Natural killer cell (primary cell): Measurements from ENCODE around the gene DHCR24. TPM values are rescaled to one million over a fixed set of nuclear protein-coding genes. Genes with fewer than 3 reads are reported as not detected.
A peak's percentile ranks its signal among the peaks of the same experiment; 100 is the strongest.

ENCODE experiments used
- ATAC-seq, 3 donors: fragments of 150-1000 bp in 2 of 3; fragments of 200-7000 bp in 1 of 3; cut with Tn5 transposase; 1 replicate in 1 of 3; 2 replicates in 2 of 3; pipeline ENCODE4 v1.10.0; 2021; ENCODE audit warnings: mild to moderate bottlenecking in 2 of 3, moderate library complexity in 2 of 3
- DNase-seq, 2 donors: peaks; one replicate each; pipeline versions ENCODE4 v3.0.0 to v3.0.0-alpha.2; 2013 to 2021; ENCODE audit warnings: mixed read lengths in 1 of 2
- H3K27ac ChIP-seq: one replicate; pipeline ENCODE4 v1.5.1; 2013; ENCODE audit warnings: mild to moderate bottlenecking, low read length
- H3K27me3 ChIP-seq: one replicate; pipeline ENCODE4 v1.6.1; 2013; ENCODE audit warnings: low read length; ENCODE audit not compliant: control insufficient read depth, insufficient read depth
- H3K36me3 ChIP-seq: one replicate; pipeline ENCODE4 v1.6.1; 2013; ENCODE audit warnings: low read length; ENCODE audit not compliant: control insufficient read depth, insufficient read depth
- H3K4me1 ChIP-seq: one replicate; pipeline ENCODE4 v1.6.1; 2013; ENCODE audit warnings: low read length; ENCODE audit not compliant: control insufficient read depth, insufficient read depth
- H3K4me3 ChIP-seq: one replicate; pipeline ENCODE4 v1.5.1; 2013; ENCODE audit warnings: low read length
- H3K9me3 ChIP-seq: one replicate; pipeline ENCODE4 v1.6.1; 2013; ENCODE audit warnings: low read length; ENCODE audit not compliant: control insufficient read depth, insufficient read depth
- H3K27ac Mint-ChIP-seq, 2 donors: one replicate each; pipeline ENCODE4 v1.8.0; 2022; ENCODE audit warnings: mild to moderate bottlenecking in 2 of 2, mixed read lengths in 2 of 2, moderate library complexity in 1 of 2
- H3K27me3 Mint-ChIP-seq, 2 donors: one replicate each; pipeline ENCODE4 v1.8.0; 2022; ENCODE audit warnings: low read depth in 2 of 2, mixed read lengths in 2 of 2
- H3K36me3 Mint-ChIP-seq: one replicate; pipeline ENCODE4 v1.8.0; 2022; ENCODE audit warnings: mixed read lengths
- H3K4me1 Mint-ChIP-seq, 2 donors: one replicate each; pipeline ENCODE4 v1.8.0; 2022; ENCODE audit warnings: mixed read lengths in 2 of 2
- H3K4me3 Mint-ChIP-seq: one replicate; pipeline ENCODE4 v1.8.0; 2022; ENCODE audit warnings: mild to moderate bottlenecking, moderate library complexity, mixed read lengths
- H3K9me3 Mint-ChIP-seq, 2 donors: one replicate each; pipeline ENCODE4 v1.8.0; 2022; ENCODE audit warnings: mixed read lengths in 2 of 2
- CTCF ChIP-seq: fragments of 200-600 bp; IDR thresholded peaks from one replicate; pipeline ENCODE4 v1.8.0; 2022; ENCODE audit warnings: antibody characterized with exemption
- WGBS: methylation state at CpG from one replicate; pipeline ENCODE4 v1.1.7; 2013; ENCODE audit warnings: missing lambda C conversion rate; ENCODE audit not compliant: insufficient coverage; 5-methylcytosine and 5-hydroxymethylcytosine counted together
- intact Hi-C: fragments of 100-400 bp; cut with micrococcal nuclease; formaldehyde crosslinking; loops from one replicate; pipeline ENCODE4 v1.14.2; 2022
- total RNA-seq, 4 donors: library from RNA; stranded (reverse); fragments of 120-200 nt in 1 of 4; gene quantifications; one replicate each; pipeline versions ENCODE4 v1.2.3 to v1.2.4, GENCODE V29; 2013 to 2022

DHCR24 gene
- total RNA-seq, 3 donors from 2014 or later (not counting 1 experiment from before 2014, with no cell fraction given), result 8.7 to 17.2 (median 10.4) TPM

GRCh38 chr1:54904476-54905048 lies 17.6 kb upstream of the DHCR24 start:
- Mint-ChIP-seq H3K27ac (no peak overlapping the region), H3K9me3 (no peaks in the 10 kb centered on the region), H3K4me3 (no peak overlapping the region), H3K36me3 (no peaks in the 10 kb centered on the region), H3K27me3 (peaks cover 9 to 15% of the 10 kb centered on the region in 2 donors), H3K4me1 (no peaks in the 10 kb centered on the region)
- intact Hi-C loops, result no loop called here
- ATAC-seq (no peak), DNase-seq (no peak)
- no peaks in the 10 kb centered on the region for H3K27me3 ChIP-seq
- no peaks in the 10 kb centered on the region for H3K4me1 ChIP-seq
- H3K4me3 ChIP-seq, result no peak overlapping the region
- H3K27ac ChIP-seq, result no peak overlapping the region
- 61% methylated on average over 2 of the region's 2 CpGs for WGBS
- H3K9me3 ChIP-seq, result no peaks in the 10 kb centered on the region
- H3K36me3 ChIP-seq, result no peaks in the 10 kb centered on the region
- no peak for TF ChIP-seq CTCF

DNA sequence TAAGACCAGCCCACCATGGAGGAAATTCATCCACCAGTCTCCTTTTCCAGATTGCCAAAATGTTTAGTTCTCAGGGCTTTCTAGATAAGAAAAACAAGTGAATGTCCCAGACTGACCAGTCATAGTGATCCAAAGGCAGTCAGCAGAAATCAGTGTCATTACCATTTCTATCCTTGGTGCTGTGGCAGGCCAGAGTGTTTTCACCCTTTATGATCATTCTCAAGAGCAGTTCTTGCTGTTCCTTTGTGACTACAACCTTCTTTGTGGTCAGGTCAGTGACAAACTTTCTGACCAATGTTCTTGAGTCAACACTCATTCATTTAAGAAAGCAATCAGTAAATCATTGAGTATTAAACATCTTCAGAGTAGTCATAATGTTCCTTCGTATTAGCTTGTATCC lies 7.3 kb upstream of the DHCR24 start:
- Mint-ChIP-seq H3K9me3 (no peaks in the 10 kb centered on the region), H3K27ac (no peak overlapping the region), H3K4me1 (no peaks in the 10 kb centered on the region), H3K27me3 (peaks cover 5 to 7% of the 10 kb centered on the region in 2 donors), H3K4me3 (no peak overlapping the region), H3K36me3 (no peaks in the 10 kb centered on the region)
- TF ChIP-seq CTCF, result no peak
- Histone ChIP-seq H3K27ac (no peak overlapping the region), H3K36me3 (no peaks in the 10 kb centered on the region), H3K4me3 (no peak overlapping the region), H3K4me1 (no peaks in the 10 kb centered on the region), H3K27me3 (no peaks in the 10 kb centered on the region), H3K9me3 (no peaks in the 10 kb centered on the region)
- intact Hi-C loops, result no loop called here
- no peak for DNase-seq
- no peak for ATAC-seq
- WGBS, result 100% methylated on average over 1 of the region's 1 CpG

DNA sequence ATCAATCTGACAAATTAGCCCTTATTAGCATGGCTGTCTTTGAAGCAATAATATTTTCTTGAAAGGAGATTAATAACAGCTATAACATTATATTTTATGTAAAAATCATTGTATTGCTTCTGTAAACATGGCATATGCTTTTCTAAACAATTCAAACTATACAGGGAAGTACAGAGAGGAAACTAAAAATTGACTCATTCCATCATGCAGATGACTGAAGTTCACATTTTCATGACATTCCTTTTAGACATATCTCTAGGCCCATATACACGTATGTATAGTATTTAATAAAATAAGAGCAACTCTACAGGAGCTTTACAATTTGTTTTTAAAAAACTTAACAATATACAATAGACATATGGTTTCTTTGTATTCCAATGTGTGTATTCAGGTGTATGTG lies 5.6 kb upstream of the DHCR24 start:
- Histone ChIP-seq H3K4me1 (peaks cover 4% of the 10 kb centered on the region), H3K36me3 (no peaks in the 10 kb centered on the region), H3K27me3 (peaks cover 2% of the 10 kb centered on the region), H3K27ac (no peak overlapping the region), H3K4me3 (no peak overlapping the region), H3K9me3 (no peaks in the 10 kb centered on the region)
- WGBS, result no CpG with 5 or more reads among the region's 1 CpG
- ATAC-seq (no peak), DNase-seq (no peak)
- intact Hi-C loops, result no loop called here
- Mint-ChIP-seq H3K9me3 (no peaks in the 10 kb centered on the region), H3K36me3 (no peaks in the 10 kb centered on the region), H3K4me1 (peaks cover 9% of the 10 kb centered on the region in 2 donors), H3K27me3 (peaks cover 7 to 11% of the 10 kb centered on the region in 2 donors), H3K27ac (no peak overlapping the region), H3K4me3 (no peak overlapping the region)
- no peak for TF ChIP-seq CTCF

DNA sequence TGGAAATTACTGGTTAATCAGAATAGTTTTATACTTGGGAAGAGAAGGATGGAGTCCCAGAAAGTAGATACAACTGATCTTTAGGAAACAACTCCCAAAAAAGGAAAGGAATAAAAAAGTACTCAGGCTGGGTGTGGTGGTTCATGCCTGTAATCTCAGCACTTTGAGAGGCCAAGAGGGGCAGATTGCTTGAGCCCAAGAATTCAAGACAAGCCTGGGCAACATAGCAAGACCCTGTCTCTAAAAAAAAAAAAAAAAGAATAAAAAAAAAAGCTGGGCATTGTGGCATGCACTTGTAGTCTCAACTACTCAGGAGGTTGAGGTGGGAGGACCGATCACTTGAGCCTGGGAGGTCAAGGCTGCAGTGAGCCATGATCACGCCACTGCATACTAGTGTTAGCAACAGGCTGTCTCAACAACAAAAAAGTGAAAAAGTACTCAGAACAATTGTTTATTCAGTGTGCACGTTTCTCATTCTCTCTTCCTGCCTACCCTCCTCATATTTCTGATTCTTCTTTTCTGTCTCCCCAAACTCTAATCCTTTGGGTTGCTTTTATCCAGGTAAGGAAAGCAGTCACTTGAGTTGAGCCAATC lies 2.2 kb upstream of the DHCR24 start:
- H3K27me3 Mint-ChIP-seq, result peaks cover 7 to 11% of the 10 kb centered on the region in 2 donors
- Histone ChIP-seq H3K9me3 (no peaks in the 10 kb centered on the region), H3K27ac (no peak overlapping the region), H3K36me3 (no peaks in the 10 kb centered on the region), H3K4me1 (peaks cover 20% of the 10 kb centered on the region), H3K4me3 (no peak overlapping the region), H3K27me3 (peaks cover 2% of the 10 kb centered on the region)
- no peaks in the 10 kb centered on the region for H3K9me3 Mint-ChIP-seq
- ATAC-seq, result no peak
- peak overlapping the region; percentile 39 for H3K4me3 Mint-ChIP-seq
- intact Hi-C loops, result no loop called here
- no peak overlapping the region for H3K27ac Mint-ChIP-seq
- H3K4me1 Mint-ChIP-seq, result peaks cover 39 to 41% of the 10 kb centered on the region in 2 donors
- H3K36me3 Mint-ChIP-seq, result no peaks in the 10 kb centered on the region
- no peak for DNase-seq
- WGBS, result 83% methylated on average over 3 of the region's 3 CpGs
- no peak for TF ChIP-seq CTCF
